Memory B cell (primary cell): ENCODE data around the gene STX1B.

Source experiments
- ATAC-seq: fragments of 150-1000 bp; cut with Tn5 transposase; 2 replicates; pipeline ENCODE4 v1.10.0; 2021; ENCODE audit warnings: low read depth, mild to moderate bottlenecking, moderate library complexity
- DNase-seq, 2 donors: peaks; one replicate each; pipeline ENCODE4 v3.0.0; 2022; ENCODE audit warnings: low spot score in 2 of 2
- H3K27ac Mint-ChIP-seq: one replicate; pipeline ENCODE4 v1.8.0; 2022; ENCODE audit warnings: mild to moderate bottlenecking, moderate library complexity, mixed read lengths
- H3K27me3 Mint-ChIP-seq: one replicate; pipeline ENCODE4 v1.8.0; 2022; ENCODE audit warnings: mixed read lengths
- H3K36me3 Mint-ChIP-seq: one replicate; pipeline ENCODE4 v1.8.0; 2022; ENCODE audit warnings: mild to moderate bottlenecking, mixed read lengths
- H3K4me1 Mint-ChIP-seq: one replicate; pipeline ENCODE4 v1.8.0; 2022; ENCODE audit warnings: mixed read lengths
- H3K4me3 Mint-ChIP-seq: one replicate; pipeline ENCODE4 v1.8.0; 2022; ENCODE audit warnings: mild to moderate bottlenecking, moderate library complexity, mixed read lengths
- H3K9me3 Mint-ChIP-seq: one replicate; pipeline ENCODE4 v1.8.0; 2022; ENCODE audit warnings: mixed read lengths

The STX1B gene

DNA sequence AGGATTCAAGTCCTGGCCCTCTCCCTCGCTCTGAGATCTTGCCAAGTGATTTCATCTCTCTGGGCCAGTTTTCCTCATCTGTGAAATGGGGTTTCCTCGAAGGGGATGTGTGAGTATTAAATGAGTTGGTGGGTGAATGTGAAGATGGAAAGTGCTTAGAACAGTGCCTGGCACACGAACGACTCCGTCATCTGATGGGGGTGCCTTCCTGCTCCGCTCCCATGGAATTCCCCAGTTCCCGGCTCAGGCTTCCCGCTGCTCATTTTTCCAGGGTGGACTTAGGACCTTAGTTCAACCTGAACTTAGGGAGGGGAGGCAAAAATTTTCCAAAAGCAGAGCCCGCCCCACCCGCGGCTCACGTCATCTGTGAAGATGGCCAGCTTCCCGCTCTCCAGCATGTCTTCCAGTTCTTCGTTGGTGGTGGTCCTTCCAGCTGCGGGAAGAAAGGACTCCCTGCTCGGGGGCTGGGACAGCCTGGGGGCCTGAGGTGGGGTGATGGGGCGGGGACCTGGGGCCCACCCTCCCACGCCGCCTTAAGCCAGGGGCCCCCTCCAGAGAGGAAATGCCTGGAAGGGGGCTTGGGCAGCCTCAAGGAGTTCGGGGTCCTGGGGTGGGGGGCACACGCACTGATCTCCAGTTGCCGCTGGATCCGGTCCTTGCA is 14.0 kb downstream of the STX1B start:
- H3K4me1 Mint-ChIP-seq = peaks cover 14% of the 10 kb centered on the region
- peak overlapping the region; percentile 98 for H3K4me3 Mint-ChIP-seq

DNA sequence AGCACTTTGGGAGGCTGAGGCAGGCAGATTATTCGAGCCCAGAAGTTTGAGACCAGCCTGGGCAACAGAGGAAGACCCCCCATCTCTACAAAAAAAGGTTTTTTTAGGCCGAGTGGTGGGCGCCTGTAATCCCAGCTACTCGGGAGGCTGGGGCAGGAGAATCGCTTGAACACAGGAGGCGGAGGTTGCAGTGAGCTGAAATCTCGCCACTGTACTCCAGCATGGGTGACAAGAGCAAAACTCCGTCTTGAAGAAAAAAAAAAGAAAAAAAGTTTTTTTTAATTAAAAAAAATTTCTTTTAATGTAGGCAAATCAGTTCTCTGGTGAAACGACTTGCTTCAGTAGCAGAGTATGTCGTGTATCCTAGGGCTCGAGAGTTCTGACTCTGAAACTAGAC is 14.5 kb downstream of the STX1B start:
- peaks cover 14% of the 10 kb centered on the region for H3K4me1 Mint-ChIP-seq
- H3K9me3 Mint-ChIP-seq = no peaks in the 10 kb centered on the region
- peak overlapping the region; percentile 98 for H3K4me3 Mint-ChIP-seq
- no peak for DNase-seq
- H3K27me3 Mint-ChIP-seq = peaks cover 1% of the 10 kb centered on the region
- no peak for ATAC-seq
- H3K36me3 Mint-ChIP-seq = no peaks in the 10 kb centered on the region
- H3K27ac Mint-ChIP-seq = peak overlapping the region; percentile 96

More for the DNA sequence above, 14.0 kb downstream of the STX1B start:
- H3K36me3 Mint-ChIP-seq = no peaks in the 10 kb centered on the region
- H3K9me3 Mint-ChIP-seq = no peaks in the 10 kb centered on the region
- DNase-seq (no peak), ATAC-seq (no peak)
- H3K27ac Mint-ChIP-seq = peak overlapping the region; percentile 96
- H3K27me3 Mint-ChIP-seq = peaks cover 1% of the 10 kb centered on the region

DNA sequence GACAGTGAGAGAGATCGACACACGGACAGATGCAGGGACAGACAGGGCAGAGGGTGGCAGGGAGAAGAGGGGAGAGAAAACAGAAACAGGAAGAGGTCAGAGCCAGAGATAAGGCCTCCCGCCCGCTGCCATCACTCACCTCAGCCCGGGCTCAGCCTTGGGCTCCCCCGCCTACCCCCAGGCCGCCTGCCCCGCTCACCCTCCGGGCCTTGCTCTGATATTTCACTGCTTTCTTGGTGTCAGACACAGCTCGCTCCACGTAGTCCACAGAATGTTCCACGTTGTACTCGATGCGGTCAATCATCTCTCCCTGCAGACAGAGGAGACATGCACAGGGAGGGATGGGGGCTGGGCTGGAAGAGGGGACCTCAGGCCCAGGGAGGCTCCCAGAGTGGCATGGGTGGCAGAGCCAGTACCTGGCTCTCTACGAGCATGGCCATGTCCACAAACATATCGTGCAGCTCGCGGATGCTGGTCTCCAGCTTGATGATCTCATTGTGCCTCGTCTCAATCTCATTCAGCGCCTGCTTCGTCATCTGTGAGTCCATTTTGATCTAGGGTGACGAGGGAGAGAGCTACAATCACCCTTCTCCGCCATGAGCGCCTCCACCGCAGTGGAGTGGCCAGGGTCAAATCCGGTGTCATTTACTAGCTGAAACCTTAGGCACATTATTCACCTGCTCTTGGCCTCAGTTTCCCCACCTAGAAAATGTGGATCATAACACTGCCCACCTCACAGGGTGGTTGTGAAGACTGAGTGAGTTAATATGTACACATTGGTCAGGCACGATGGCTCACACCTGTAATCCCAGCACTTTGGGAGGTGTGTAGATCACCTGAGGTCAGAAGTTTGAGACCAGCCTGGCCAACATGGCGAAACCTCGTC is 17.3 kb downstream of the STX1B start:
- Mint-ChIP-seq H3K4me3 (no peak overlapping the region), H3K27ac (no peak overlapping the region), H3K4me1 (peaks cover 14% of the 10 kb centered on the region), H3K36me3 (no peaks in the 10 kb centered on the region), H3K27me3 (peaks cover 1% of the 10 kb centered on the region), H3K9me3 (no peaks in the 10 kb centered on the region)
- ATAC-seq = no peak
- no peak for DNase-seq

DNA sequence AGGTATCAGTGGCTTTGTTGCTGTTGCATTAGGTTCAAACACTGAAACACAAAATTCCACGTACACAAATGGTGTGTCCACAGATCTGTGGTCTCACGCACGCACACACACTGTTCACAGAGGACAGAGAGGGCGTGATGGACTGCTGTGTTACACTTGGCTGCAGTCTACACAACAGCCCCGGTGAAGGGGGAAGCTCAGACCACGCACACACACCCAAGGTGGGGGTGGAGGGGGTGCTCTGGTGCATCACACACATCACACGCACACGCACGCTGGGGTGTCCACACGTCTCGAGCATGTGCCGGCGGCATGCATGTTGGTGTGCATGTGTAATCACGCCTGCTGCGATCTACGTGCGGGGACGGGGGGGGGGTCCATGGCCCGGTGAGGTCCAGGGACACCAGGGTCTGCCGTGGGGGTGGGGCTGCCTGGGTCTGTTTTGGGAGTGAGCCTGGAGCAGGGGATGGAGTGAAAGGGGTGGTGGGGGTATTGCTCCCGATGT is 18.1 kb downstream of the STX1B start:
- no peak overlapping the region for H3K27ac Mint-ChIP-seq
- no peaks in the 10 kb centered on the region for H3K9me3 Mint-ChIP-seq
- DNase-seq (no peak), ATAC-seq (no peak)
- H3K4me1 Mint-ChIP-seq = peaks cover 13% of the 10 kb centered on the region
- H3K4me3 Mint-ChIP-seq = no peak overlapping the region
- H3K27me3 Mint-ChIP-seq = peaks cover 1% of the 10 kb centered on the region
- H3K36me3 Mint-ChIP-seq = no peaks in the 10 kb centered on the region

DNA sequence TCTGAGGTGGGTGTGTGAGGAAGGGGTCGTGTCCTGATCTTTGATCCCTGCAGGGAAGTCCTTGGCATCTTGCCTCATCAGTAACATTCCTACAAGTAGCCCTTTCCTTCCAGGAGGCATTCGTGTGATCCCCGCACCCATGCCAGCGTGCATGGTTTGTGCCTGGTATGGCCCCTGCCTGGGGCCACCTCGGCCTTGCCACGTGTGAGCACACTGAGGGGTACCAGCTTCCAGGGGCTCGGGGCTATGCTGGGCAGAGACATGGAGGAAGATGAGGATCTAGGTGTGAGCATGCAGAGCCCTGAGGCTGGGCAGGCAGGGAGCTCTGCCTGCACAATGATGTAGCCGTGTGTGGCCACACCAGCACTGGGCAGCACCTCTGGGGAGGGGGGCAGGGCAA is 19.4 kb downstream of the STX1B start:
- Mint-ChIP-seq H3K4me3 (no peak overlapping the region), H3K4me1 (peaks cover 5% of the 10 kb centered on the region), H3K36me3 (peaks cover 1% of the 10 kb centered on the region), H3K27ac (no peak overlapping the region), H3K9me3 (no peaks in the 10 kb centered on the region), H3K27me3 (no peaks in the 10 kb centered on the region)
- DNase-seq (no peak), ATAC-seq (no peak)

DNA sequence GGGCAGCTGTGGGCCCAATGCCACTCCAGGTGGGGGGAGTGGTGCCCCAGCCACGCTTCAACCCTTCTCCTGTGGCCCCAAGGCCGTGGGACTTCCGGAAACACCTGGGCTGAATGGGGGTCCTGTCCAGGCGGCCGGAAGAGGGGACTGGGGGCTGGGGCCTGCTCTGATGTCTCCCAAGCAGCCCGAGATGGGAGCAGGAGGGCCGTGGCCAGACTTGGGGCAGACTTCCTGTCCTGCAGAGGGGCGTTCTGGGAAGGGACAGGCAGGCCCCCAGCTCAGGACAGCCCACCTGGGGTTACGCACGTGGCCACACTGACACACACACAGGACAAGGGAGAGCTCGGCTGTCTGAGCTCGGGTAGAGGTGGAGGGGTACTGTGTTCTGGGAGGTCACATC is 20.3 kb downstream of the STX1B start:
- Mint-ChIP-seq H3K9me3 (no peaks in the 10 kb centered on the region), H3K4me1 (peaks cover 5% of the 10 kb centered on the region), H3K27me3 (no peaks in the 10 kb centered on the region), H3K27ac (no peak overlapping the region), H3K36me3 (peaks cover 1% of the 10 kb centered on the region), H3K4me3 (no peak overlapping the region)
- DNase-seq (no peak), ATAC-seq (no peak)

DNA sequence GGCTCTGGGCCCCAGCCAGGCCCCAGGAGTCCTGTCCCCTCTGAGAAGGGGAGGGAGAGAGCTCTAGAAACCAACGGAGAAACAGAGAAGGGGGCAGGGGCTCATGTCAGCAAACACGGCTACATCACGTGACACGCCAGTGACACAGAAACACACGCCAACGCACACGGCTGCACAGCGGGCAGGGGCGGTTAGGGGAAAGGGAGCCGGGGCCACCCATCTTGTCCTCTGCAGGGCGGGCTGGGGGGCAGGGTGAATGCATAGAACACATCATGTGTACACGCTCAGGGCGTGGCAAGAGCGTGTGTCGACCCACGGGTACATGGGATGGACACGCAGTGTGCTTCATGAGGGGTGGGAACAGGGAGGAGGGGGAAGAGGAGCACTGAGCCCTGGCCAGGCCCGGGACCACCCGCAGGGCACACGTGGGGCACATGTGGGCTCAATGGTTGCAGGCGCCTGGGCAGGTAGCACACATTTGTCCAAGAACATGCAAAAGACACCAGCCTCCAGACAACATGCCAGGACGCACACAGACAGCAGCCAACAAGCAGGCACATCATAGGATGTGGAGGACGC is 20.9 kb downstream of the STX1B start:
- H3K4me3 Mint-ChIP-seq = no peak overlapping the region
- DNase-seq (no peak), ATAC-seq (no peak)
- no peaks in the 10 kb centered on the region for H3K9me3 Mint-ChIP-seq
- H3K36me3 Mint-ChIP-seq = peaks cover 1% of the 10 kb centered on the region
- H3K4me1 Mint-ChIP-seq = peaks cover 7% of the 10 kb centered on the region
- H3K27ac Mint-ChIP-seq = no peak overlapping the region
- H3K27me3 Mint-ChIP-seq = no peaks in the 10 kb centered on the region

DNA sequence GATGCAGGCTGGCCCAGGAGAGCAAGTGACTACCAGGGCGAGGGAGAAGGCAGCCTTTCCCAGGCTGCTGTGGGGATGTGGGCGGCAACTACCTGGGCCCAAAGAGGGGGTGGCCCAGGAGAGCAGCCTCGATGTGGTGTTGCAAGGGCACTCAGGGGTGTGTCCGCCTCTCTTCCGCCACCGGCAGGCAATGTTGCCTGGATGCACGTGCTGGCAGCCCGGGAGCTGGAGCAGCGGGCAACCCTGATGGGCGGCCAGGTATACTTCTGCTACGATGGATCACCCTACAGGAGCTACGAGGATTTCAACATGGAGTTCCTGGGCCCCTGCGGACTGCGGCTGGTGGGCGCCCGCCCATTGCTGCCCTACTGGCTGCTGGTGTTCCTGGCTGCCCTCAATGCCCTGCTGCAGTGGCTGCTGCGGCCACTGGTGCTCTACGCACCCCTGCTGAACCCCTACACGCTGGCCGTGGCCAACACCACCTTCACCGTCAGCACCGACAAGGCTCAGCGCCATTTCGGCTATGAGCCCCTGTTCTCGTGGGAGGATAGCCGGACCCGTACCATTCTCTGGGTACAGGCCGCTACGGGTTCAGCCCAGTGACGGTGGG is 22.8 kb downstream of the STX1B start:
- Mint-ChIP-seq H3K9me3 (no peaks in the 10 kb centered on the region), H3K27ac (no peak overlapping the region), H3K4me1 (peaks cover 6% of the 10 kb centered on the region), H3K27me3 (no peaks in the 10 kb centered on the region), H3K4me3 (no peak overlapping the region), H3K36me3 (peaks cover 7% of the 10 kb centered on the region)
- ATAC-seq = no peak
- DNase-seq = no peak

DNA sequence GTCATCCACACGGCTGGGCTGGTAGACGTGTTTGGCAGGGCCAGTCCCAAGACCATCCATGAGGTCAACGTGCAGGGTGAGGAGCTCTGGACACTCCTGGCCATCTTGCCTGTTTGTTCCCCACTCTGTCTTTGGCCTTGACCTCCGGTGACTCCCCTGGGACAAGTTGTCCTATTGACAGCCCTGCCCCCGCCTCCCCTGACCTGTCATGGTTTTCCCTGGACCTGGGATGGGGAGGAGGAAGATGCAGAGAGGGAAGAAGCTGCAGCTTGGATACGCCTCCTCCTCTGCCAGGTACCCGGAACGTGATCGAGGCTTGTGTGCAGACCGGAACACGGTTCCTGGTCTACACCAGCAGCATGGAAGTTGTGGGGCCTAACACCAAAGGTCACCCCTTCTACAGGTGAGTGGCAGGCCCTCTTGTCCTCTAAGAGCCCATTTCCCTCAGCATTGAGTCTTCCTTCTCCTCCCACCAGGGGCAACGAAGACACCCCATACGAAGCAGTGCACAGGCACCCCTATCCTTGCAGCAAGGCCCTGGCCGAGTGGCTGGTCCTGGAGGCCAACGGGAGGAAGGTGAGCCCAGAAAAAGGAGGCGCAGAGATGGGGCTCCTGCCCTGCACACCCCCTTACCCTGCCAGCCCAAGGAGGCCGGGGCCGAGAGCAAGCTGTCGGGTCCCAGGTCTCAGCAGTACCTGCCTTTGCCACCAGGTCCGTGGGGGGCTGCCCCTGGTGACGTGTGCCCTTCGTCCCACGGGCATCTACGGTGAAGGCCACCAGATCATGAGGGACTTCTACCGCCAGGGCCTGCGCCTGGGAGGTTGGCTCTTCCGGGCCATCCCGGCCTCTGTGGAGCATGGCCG is 24.1 kb downstream of the STX1B start:
- Mint-ChIP-seq H3K27me3 (no peaks in the 10 kb centered on the region), H3K9me3 (no peaks in the 10 kb centered on the region), H3K36me3 (peaks cover 12% of the 10 kb centered on the region), H3K27ac (no peak overlapping the region), H3K4me1 (peaks cover 8% of the 10 kb centered on the region), H3K4me3 (no peak overlapping the region)
- DNase-seq (no peak), ATAC-seq (no peak)

DNA sequence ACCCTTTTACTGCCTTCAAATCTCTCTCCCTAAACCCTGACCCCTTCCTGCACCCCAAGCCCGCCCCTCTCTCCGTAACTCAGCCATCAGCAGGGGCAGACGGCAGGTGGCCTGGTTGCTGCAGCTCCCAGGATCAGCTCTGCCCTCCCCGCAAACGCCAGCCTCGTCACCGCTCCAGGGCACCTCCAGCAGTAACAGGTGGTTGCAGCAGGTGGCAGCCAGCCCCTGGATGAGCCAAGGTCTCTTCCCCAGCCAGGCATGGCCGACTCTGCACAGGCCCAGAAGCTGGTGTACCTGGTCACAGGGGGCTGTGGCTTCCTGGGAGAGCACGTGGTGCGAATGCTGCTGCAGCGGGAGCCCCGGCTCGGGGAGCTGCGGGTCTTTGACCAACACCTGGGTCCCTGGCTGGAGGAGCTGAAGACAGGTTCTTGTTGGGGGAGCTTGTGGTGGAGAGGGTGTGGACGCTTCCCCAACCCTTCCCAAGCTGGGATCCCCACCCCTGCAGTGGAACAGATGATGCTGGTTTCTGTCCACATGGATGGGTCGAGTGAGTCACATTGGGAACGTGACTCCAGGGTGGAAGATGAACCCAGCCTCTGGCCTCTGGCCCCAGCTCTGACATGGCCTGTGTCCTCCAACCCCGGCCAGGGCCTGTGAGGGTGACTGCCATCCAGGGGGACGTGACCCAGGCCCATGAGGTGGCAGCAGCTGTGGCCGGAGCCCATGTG is 24.9 kb downstream of the STX1B start:
- Mint-ChIP-seq H3K27ac (no peak overlapping the region), H3K27me3 (no peaks in the 10 kb centered on the region), H3K9me3 (no peaks in the 10 kb centered on the region), H3K4me3 (peak overlapping the region; percentile 14), H3K4me1 (peaks cover 8% of the 10 kb centered on the region), H3K36me3 (peaks cover 16% of the 10 kb centered on the region)
- ATAC-seq = peak; percentile 11
- no peak for DNase-seq

DNA sequence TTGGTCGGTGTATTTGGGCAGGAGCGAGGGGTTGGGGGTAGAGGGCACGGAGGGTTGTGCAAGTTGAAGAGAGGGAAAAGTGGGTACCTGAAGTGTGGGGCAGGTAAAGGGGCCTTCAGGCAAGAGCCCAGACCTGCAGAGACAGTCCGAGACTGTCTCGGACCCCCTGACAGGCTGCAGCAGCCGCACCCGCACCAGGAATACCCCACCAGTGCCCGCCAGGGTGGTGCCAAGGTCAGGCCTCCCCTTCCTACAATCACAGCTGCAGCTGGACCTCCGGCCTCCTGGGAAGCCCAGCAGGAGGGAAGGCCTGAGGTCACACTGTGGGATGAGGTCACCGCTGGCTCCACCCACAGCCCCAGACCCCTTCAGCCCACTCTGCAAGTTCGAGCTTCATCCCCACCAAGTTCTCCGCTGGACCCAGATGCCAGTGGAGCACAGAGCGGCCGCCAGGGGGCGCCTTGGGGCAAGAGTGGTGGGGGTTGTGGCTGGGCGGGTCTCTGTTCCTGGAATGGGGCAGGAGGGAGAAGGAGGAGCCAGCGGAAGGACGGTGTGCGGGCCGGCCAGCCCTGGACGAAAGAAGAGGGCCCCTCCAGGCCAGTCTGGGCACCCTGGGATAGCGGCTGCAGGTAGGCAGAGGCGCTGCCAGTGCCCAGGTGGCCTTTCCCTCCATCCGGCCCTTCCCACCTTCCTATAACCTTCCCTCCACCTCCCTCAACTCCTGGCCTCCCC is 25.6 kb downstream of the STX1B start, which contains the start of gene HSD3B7:
Gene HSD3B7, plus strand, starts transcription at position 539 of the 732 bp plus-strand sequence. CDS start 452 bp downstream, outside the sequence.
- DNase-seq = peak; percentile 82 to 90
- H3K9me3 Mint-ChIP-seq = no peaks in the 10 kb centered on the region
- no peak within 1 kb of the TSS for H3K27ac Mint-ChIP-seq
- no peaks in the 10 kb centered on the region for H3K27me3 Mint-ChIP-seq
- H3K36me3 Mint-ChIP-seq = peaks cover 19% of the 10 kb centered on the region
- ATAC-seq = peak; percentile 82
- peak within 1 kb of the TSS; percentile 14 for H3K4me3 Mint-ChIP-seq
- H3K4me1 Mint-ChIP-seq = peaks cover 8% of the 10 kb centered on the region

DNA sequence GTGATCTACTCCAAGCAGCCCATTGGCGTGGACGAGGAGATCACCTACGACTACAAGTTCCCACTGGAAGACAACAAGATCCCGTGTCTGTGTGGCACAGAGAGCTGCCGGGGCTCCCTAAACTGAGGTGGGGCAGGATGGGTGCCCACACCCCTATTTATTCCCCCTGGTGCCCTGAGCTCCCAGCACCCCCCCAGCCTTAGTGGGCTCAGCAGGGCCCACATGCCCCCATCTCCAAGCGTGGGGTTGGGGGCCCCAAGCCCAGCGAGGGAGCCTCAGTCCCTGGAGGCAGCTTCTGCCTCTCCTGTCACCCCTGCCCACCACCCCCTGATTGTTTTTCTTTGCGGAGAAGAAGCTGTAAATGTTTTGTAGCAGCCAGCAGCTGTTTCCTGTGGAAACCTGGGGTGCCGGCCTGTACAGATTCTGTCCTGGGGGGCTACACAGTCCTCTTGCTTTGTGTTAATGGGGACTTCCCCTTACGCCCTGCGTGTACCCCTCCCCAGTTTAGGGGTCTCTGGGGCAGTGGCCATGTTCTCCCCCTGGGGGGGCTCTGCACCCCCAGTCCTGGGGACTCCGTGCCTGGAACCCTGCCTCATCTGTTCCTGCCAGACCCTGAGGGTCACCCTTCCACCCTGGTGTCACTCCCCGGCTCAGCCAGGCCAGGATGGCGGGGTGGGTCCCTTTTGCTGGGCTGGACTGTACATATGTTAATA is 26.4 kb downstream of the STX1B start:
- Mint-ChIP-seq H3K36me3 (peaks cover 19% of the 10 kb centered on the region), H3K4me3 (no peak overlapping the region), H3K9me3 (no peaks in the 10 kb centered on the region), H3K27ac (no peak overlapping the region), H3K27me3 (no peaks in the 10 kb centered on the region), H3K4me1 (peaks cover 8% of the 10 kb centered on the region)
- DNase-seq (no peak), ATAC-seq (no peak)
